Measurements from ENCODE around the gene LRRC15.

LRRC15 gene

GRCh38 chr3:194365526-194365925 lies 4.0 kb downstream of the LRRC15 start:
- Histone ChIP-seq H2AK5ac (ENCODE audit: low read length) (no peak overlapping the region), H3K18ac (ENCODE audit: low read length) (no peak overlapping the region), H3K4me3 (ENCODE audit: low read depth, low read length) (no peak overlapping the region), H3K9me3 (ENCODE audit: insufficient read depth, low read depth, low read length) (peaks cover 2% of the 10 kb centered on the region), H4K8ac (ENCODE audit: low read depth, low read length) (no peak overlapping the region), H3K4me2 (ENCODE audit: low read length) (no peak overlapping the region), H3K27me3 (ENCODE audit: insufficient read depth, low read length) (no peaks in the 10 kb centered on the region), H3K4ac (ENCODE audit: low read depth, low read length) (no peak overlapping the region), H2AFZ (ENCODE audit: insufficient read depth, low read length, poor library complexity) (no peak overlapping the region), H3K4me1 (ENCODE audit: control insufficient read depth in 1 of 2, insufficient read depth in 2 of 2, low read length in 2 of 2) (peaks cover 3 to 14% of the 10 kb centered on the region in 2 experiments), H3K79me2 (ENCODE audit: control insufficient read depth, insufficient read depth, low read length, poor library complexity) (no peaks in the 10 kb centered on the region), H3K79me1 (ENCODE audit: low read length) (no peaks in the 10 kb centered on the region), H2BK120ac (ENCODE audit: insufficient read depth, low read length, poor library complexity) (no peak overlapping the region), H3K23ac (ENCODE audit: low read length) (no peak overlapping the region), H3K9ac (ENCODE audit: low read length) (no peak overlapping the region), H2BK12ac (ENCODE audit: low read length) (no peak overlapping the region), H2BK5ac (ENCODE audit: low read depth, low read length, poor library complexity) (no peak overlapping the region), H4K12ac (ENCODE audit: low read depth, low read length) (no peak overlapping the region), H3K14ac (ENCODE audit: low read length) (no peak overlapping the region), H4K91ac (ENCODE audit: low read depth, low read length) (no peak overlapping the region), H3K36me3 (ENCODE audit: control insufficient read depth in 1 of 2, insufficient read depth in 2 of 2, low read length in 2 of 2) (no peaks in the 10 kb centered on the region), H3K27ac (ENCODE audit: low read depth, low read length) (no peak overlapping the region)
- whole genome bisulfite sequencing (ENCODE audit: extremely low coverage, insufficient coverage, insufficient read length) = no CpG with 5 or more reads among the region's 6 CpGs
- no peak for DNase-seq

GRCh38 chr3:194364652-194365434 lies 4.7 kb downstream of the LRRC15 start:
- H2BK5ac ChIP-seq (ENCODE audit: low read depth, low read length, poor library complexity) = no peak overlapping the region
- H3K9ac ChIP-seq (ENCODE audit: low read length) = no peak overlapping the region
- no peak overlapping the region for H3K4me3 ChIP-seq (ENCODE audit: low read depth, low read length)
- no peaks in the 10 kb centered on the region for H3K27me3 ChIP-seq (ENCODE audit: insufficient read depth, low read length)
- no peak overlapping the region for H3K23ac ChIP-seq (ENCODE audit: low read length)
- peaks cover 3 to 14% of the 10 kb centered on the region in 2 experiments for H3K4me1 ChIP-seq (ENCODE audit: control insufficient read depth in 1 of 2, insufficient read depth in 2 of 2, low read length in 2 of 2)
- no CpG with 5 or more reads among the region's 20 CpGs for WGBS (ENCODE audit: extremely low coverage, insufficient coverage, insufficient read length)
- no peak overlapping the region for H3K18ac ChIP-seq (ENCODE audit: low read length)
- H3K79me2 ChIP-seq (ENCODE audit: control insufficient read depth, insufficient read depth, low read length, poor library complexity) = no peaks in the 10 kb centered on the region
- peaks cover 2% of the 10 kb centered on the region for H3K9me3 ChIP-seq (ENCODE audit: insufficient read depth, low read depth, low read length)
- peak overlapping the region; percentile 15 for H3K4me2 ChIP-seq (ENCODE audit: low read length)
- H4K91ac ChIP-seq (ENCODE audit: low read depth, low read length) = no peak overlapping the region
- H3K36me3 ChIP-seq (ENCODE audit: control insufficient read depth in 1 of 2, insufficient read depth in 2 of 2, low read length in 2 of 2) = no peaks in the 10 kb centered on the region
- H2BK12ac ChIP-seq (ENCODE audit: low read length) = no peak overlapping the region
- H3K14ac ChIP-seq (ENCODE audit: low read length) = no peak overlapping the region
- no peak overlapping the region for H4K8ac ChIP-seq (ENCODE audit: low read depth, low read length)
- peak; percentile 33 to 38 for DNase-seq
- H2AFZ ChIP-seq (ENCODE audit: insufficient read depth, low read length, poor library complexity) = no peak overlapping the region
- no peak overlapping the region for H4K12ac ChIP-seq (ENCODE audit: low read depth, low read length)
- H3K79me1 ChIP-seq (ENCODE audit: low read length) = no peaks in the 10 kb centered on the region
- H2AK5ac ChIP-seq (ENCODE audit: low read length) = no peak overlapping the region
- H3K27ac ChIP-seq (ENCODE audit: low read depth, low read length) = no peak overlapping the region
- H2BK120ac ChIP-seq (ENCODE audit: insufficient read depth, low read length, poor library complexity) = no peak overlapping the region
- H3K4ac ChIP-seq (ENCODE audit: low read depth, low read length) = no peak overlapping the region

- no CpG with 5 or more reads among the region's 3 CpGs for WGBS (ENCODE audit: extremely low coverage, insufficient coverage, insufficient read length)
- no peak overlapping the region for H3K4ac ChIP-seq (ENCODE audit: low read depth, low read length)
- H3K23ac ChIP-seq (ENCODE audit: low read length) = no peak overlapping the region
- peaks cover 3 to 14% of the 10 kb centered on the region in 2 experiments for H3K4me1 ChIP-seq (ENCODE audit: control insufficient read depth in 1 of 2, insufficient read depth in 2 of 2, low read length in 2 of 2)
- no peaks in the 10 kb centered on the region for H3K79me2 ChIP-seq (ENCODE audit: control insufficient read depth, insufficient read depth, low read length, poor library complexity)
- H2AK5ac ChIP-seq (ENCODE audit: low read length) = no peak overlapping the region
- no peak overlapping the region for H4K8ac ChIP-seq (ENCODE audit: low read depth, low read length)
- no peaks in the 10 kb centered on the region for H3K36me3 ChIP-seq (ENCODE audit: control insufficient read depth in 1 of 2, insufficient read depth in 2 of 2, low read length in 2 of 2)
- no peak overlapping the region for H3K9ac ChIP-seq (ENCODE audit: low read length)
- H2BK5ac ChIP-seq (ENCODE audit: low read depth, low read length, poor library complexity) = no peak overlapping the region
- peaks cover 5% of the 10 kb centered on the region for H3K9me3 ChIP-seq (ENCODE audit: insufficient read depth, low read depth, low read length)
- H3K4me2 ChIP-seq (ENCODE audit: low read length) = no peak overlapping the region
- H3K27ac ChIP-seq (ENCODE audit: low read depth, low read length) = no peak overlapping the region
- H2AFZ ChIP-seq (ENCODE audit: insufficient read depth, low read length, poor library complexity) = no peak overlapping the region
- DNase-seq = no peak
- H3K79me1 ChIP-seq (ENCODE audit: low read length) = no peaks in the 10 kb centered on the region
- H2BK12ac ChIP-seq (ENCODE audit: low read length) = no peak overlapping the region
- no peak overlapping the region for H3K14ac ChIP-seq (ENCODE audit: low read length)
- H3K27me3 ChIP-seq (ENCODE audit: insufficient read depth, low read length) = no peaks in the 10 kb centered on the region
- H2BK120ac ChIP-seq (ENCODE audit: insufficient read depth, low read length, poor library complexity) = no peak overlapping the region
- H4K12ac ChIP-seq (ENCODE audit: low read depth, low read length) = no peak overlapping the region
- H3K4me3 ChIP-seq (ENCODE audit: low read depth, low read length) = no peak overlapping the region
- no peak overlapping the region for H4K91ac ChIP-seq (ENCODE audit: low read depth, low read length)
- H3K18ac ChIP-seq (ENCODE audit: low read length) = no peak overlapping the region
These were observed 5.3 kb downstream of the LRRC15 start for GRCh38 chr3:194364314-194364651.

DNA sequence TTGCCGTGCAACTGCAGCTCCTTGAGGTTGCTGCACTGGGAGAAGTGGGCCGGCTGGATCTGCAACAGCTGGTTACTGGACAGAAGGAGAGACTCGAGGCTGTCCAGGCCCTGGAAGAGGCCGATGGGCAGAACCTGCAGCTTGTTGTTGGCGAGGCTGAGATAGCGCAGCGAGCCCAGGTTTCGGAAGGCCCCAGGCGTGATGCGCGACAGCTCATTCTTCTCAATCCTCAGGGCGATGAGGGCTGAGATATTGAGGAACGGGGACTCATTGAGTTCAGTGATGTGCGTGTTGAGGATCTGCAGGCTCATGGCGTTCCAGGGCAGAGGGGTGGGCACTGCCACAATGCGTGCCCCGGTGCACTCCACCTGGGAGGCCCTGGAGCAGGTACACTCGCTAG lies 9.0 kb downstream of the LRRC15 start:
- Histone ChIP-seq H3K79me1 (ENCODE audit: low read length) (no peaks in the 10 kb centered on the region), H3K27me3 (ENCODE audit: insufficient read depth, low read length) (no peaks in the 10 kb centered on the region), H2AK5ac (ENCODE audit: low read length) (no peak overlapping the region), H3K27ac (ENCODE audit: low read depth, low read length) (no peak overlapping the region), H4K8ac (ENCODE audit: low read depth, low read length) (no peak overlapping the region), H3K4me2 (ENCODE audit: low read length) (no peak overlapping the region), H3K4ac (ENCODE audit: low read depth, low read length) (no peak overlapping the region), H3K14ac (ENCODE audit: low read length) (no peak overlapping the region), H2AFZ (ENCODE audit: insufficient read depth, low read length, poor library complexity) (no peak overlapping the region), H4K91ac (ENCODE audit: low read depth, low read length) (no peak overlapping the region), H3K36me3 (ENCODE audit: control insufficient read depth in 1 of 2, insufficient read depth in 2 of 2, low read length in 2 of 2) (no peaks in the 10 kb centered on the region), H3K9ac (ENCODE audit: low read length) (no peak overlapping the region), H3K79me2 (ENCODE audit: control insufficient read depth, insufficient read depth, low read length, poor library complexity) (no peaks in the 10 kb centered on the region), H3K23ac (ENCODE audit: low read length) (no peak overlapping the region), H3K4me3 (ENCODE audit: low read depth, low read length) (no peak overlapping the region), H3K4me1 (ENCODE audit: control insufficient read depth in 1 of 2, insufficient read depth in 2 of 2, low read length in 2 of 2) (peaks cover 3 to 11% of the 10 kb centered on the region in 2 experiments), H2BK12ac (ENCODE audit: low read length) (no peak overlapping the region), H4K12ac (ENCODE audit: low read depth, low read length) (no peak overlapping the region), H2BK5ac (ENCODE audit: low read depth, low read length, poor library complexity) (no peak overlapping the region), H3K9me3 (ENCODE audit: insufficient read depth, low read depth, low read length) (peaks cover 9% of the 10 kb centered on the region), H2BK120ac (ENCODE audit: insufficient read depth, low read length, poor library complexity) (no peak overlapping the region), H3K18ac (ENCODE audit: low read length) (no peak overlapping the region)
- DNase-seq = peak; percentile 61 to 82
- WGBS (ENCODE audit: extremely low coverage, insufficient coverage, insufficient read length) = no CpG with 5 or more reads among the region's 18 CpGs

Data from trophoblast cell (in vitro differentiated cells and primary cell).